Neural crest cell (in vitro differentiated cells): ENCODE data around the gene FKBP1B. TPM values are rescaled to one million over a fixed set of nuclear protein-coding genes. Genes with fewer than 3 reads are reported as not detected.
A peak's percentile ranks its signal among the peaks of the same experiment; 100 is the strongest.

Experiments used
- DNase-seq: peaks from one replicate; pipeline ENCODE4 v3.0.0; 2021; ENCODE audit warnings: low read depth, mixed read lengths, low spot score
- H3K27ac Mint-ChIP-seq: one replicate; pipeline ENCODE4 v1.8.0; 2021; ENCODE audit warnings: mild to moderate bottlenecking, mixed read lengths; ENCODE audit not compliant: unreplicated experiment
- H3K27me3 Mint-ChIP-seq: 2 replicates; pipeline ENCODE4 v1.8.0; 2021; ENCODE audit warnings: low read depth, mild to moderate bottlenecking, mixed read lengths
- H3K36me3 Mint-ChIP-seq: 2 replicates; pipeline ENCODE4 v1.8.0; 2021; ENCODE audit warnings: low read depth, mild to moderate bottlenecking, mixed read lengths
- H3K4me1 Mint-ChIP-seq: 2 replicates; pipeline ENCODE4 v1.8.0; 2021; ENCODE audit warnings: mixed read lengths
- H3K4me3 Mint-ChIP-seq: one replicate; pipeline ENCODE4 v1.8.0; 2021; ENCODE audit warnings: mild to moderate bottlenecking, mixed read lengths
- H3K9me3 Mint-ChIP-seq: 2 replicates; pipeline ENCODE4 v1.8.0; 2021; ENCODE audit warnings: mixed read lengths
- CTCF ChIP-seq: fragments of 200-600 bp; sonication (generic); conservative IDR thresholded peaks from 2 replicates; pipeline ENCODE4 v1.5.0; 2021; ENCODE audit warnings: antibody characterized with exemption, mild to moderate bottlenecking
- total RNA-seq: library from RNA; stranded (reverse); gene quantifications from 2 replicates; pipeline ENCODE4 v1.2.1, GENCODE V29; 2021

The FKBP1B gene
- total RNA-seq, 1 donor from 2014 or later: 22.1 TPM

GRCh38 chr2:24050041-24050979 is 769 bp downstream of the FKBP1B start:
- Mint-ChIP-seq H3K36me3 (no peaks in the 10 kb centered on the region), H3K4me1 (peaks cover 20% of the 10 kb centered on the region), H3K9me3 (no peaks in the 10 kb centered on the region), H3K4me3 (no peak overlapping the region), H3K27me3 (no peaks in the 10 kb centered on the region), H3K27ac (no peak overlapping the region)
- DNase-seq: peak; percentile 36
- no peak for TF ChIP-seq CTCF

DNA sequence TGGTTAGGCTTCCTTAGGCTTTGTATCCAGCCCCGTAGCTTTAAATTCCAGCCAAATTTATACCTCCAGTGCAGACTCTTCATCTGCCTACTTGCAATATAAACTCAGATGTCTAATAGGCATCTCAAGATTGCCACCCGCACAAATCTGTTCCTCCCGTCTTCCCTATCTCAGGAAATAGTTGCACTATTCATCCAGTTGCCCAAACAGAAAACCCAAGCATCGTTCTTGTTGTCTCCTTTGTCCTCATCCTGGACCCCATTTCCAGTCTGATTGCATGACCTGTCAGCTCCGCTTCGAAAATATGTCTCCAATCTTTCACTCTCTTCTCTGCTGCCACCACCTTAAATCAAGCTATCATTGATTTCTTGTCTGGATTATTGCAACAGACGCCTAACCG is 2.3 kb downstream of the FKBP1B start:
- Mint-ChIP-seq H3K9me3 (no peaks in the 10 kb centered on the region), H3K4me1 (peaks cover 11% of the 10 kb centered on the region), H3K36me3 (no peaks in the 10 kb centered on the region), H3K4me3 (no peak overlapping the region), H3K27me3 (no peaks in the 10 kb centered on the region), H3K27ac (no peak overlapping the region)
- no peak for TF ChIP-seq CTCF
- DNase-seq: no peak

DNA sequence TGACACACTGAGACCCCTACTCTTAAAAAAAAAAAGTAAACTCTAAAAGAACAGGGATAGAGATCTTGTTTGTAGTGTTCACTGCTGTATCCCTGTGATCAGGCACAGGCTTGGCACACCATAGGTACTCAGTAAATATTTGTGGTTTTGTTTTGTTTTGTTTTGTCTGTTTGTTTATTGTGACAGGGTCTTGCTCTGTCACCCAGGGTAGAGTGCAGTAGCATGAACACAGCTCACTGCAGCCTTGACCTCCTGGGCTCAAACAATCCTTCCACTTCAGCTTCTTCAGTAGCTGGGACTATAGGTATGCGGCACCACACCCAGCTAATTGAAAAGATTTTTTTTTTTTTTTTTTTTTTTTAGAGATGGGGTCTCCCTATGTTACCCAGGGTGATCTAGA is 3.4 kb downstream of the FKBP1B start:
- no peak for DNase-seq
- H3K9me3 Mint-ChIP-seq: no peaks in the 10 kb centered on the region
- no peak overlapping the region for H3K4me3 Mint-ChIP-seq
- H3K27ac Mint-ChIP-seq: no peak overlapping the region
- no peaks in the 10 kb centered on the region for H3K4me1 Mint-ChIP-seq
- H3K27me3 Mint-ChIP-seq: no peaks in the 10 kb centered on the region
- TF ChIP-seq CTCF: no peak
- H3K36me3 Mint-ChIP-seq: no peaks in the 10 kb centered on the region

DNA sequence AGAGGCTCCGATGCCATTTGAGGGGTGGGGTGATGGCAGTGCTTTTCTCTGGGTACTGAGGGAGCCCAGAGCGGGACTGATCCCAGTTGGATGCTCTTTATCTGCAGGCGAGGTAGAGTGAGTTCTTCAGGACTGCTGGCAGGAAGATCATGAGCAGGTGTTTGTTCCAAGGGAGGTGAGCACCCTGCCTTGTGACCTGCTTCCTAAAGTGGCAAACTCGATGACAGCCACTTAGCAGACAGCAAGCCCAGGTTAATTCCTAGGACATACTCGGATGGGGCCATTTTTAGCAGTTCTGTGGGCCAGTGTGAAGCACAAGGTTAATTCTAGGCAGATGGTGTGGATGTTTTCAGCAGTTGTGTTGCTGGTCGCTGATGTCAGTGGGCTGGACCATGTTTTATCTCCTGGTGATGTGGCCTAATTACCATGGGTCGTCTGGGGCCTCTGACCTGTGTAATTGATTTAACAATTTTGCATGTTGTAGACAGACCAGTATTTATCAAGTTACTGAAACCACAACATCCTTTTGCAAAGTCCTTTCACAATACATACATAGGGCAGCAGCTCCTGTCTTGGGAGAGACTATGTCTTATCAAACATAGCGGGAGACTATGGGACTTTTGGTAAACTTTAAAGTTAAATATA is 4.9 kb downstream of the FKBP1B start:
- Mint-ChIP-seq H3K4me3 (no peak overlapping the region), H3K27ac (no peak overlapping the region), H3K27me3 (no peaks in the 10 kb centered on the region), H3K9me3 (no peaks in the 10 kb centered on the region), H3K36me3 (no peaks in the 10 kb centered on the region), H3K4me1 (no peaks in the 10 kb centered on the region)
- no peak for DNase-seq
- no peak for TF ChIP-seq CTCF

DNA sequence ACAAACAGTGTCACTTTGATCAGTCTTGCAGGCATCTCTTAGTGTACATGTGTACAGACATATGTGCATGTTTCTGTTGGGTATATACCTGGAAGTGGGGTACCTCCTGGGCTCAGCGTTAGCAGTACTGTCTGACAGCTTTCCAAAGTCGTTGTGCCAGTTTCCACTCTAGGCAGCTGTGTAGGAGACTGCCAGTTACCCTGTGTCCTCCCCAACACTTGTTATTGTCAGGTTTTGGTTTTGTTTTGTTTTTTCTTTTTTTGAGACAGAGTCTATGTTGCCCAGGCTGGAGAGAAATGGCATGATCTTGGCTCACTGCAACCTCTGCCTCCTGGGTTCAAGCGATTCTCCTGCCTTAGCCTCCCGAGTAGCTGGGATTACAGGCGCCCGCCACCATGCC is 6.2 kb downstream of the FKBP1B start:
- H3K4me1 Mint-ChIP-seq: no peaks in the 10 kb centered on the region
- H3K36me3 Mint-ChIP-seq: no peaks in the 10 kb centered on the region
- H3K27ac Mint-ChIP-seq: no peak overlapping the region
- TF ChIP-seq CTCF: no peak
- H3K9me3 Mint-ChIP-seq: no peaks in the 10 kb centered on the region
- peak overlapping the region; percentile 20 for H3K4me3 Mint-ChIP-seq
- no peaks in the 10 kb centered on the region for H3K27me3 Mint-ChIP-seq
- DNase-seq: no peak
